ENCODE data around the gene GNB5.

GNB5 gene

GRCh38 chr15:52113708-52114107 is 77.5 kb downstream of the GNB5 start:
- TF ChIP-seq CTCF (IDR thresholded peaks at IDR 0.05), result no peak
- Histone ChIP-seq H3K36me3 (ENCODE audit: control insufficient read depth, insufficient read depth, low read length) (no peaks in the 10 kb centered on the region), H3K27me3 (ENCODE audit: control insufficient read depth, insufficient read depth, low read length) (no peaks in the 10 kb centered on the region)

GRCh38 chr15:52113235-52113634 is 78.0 kb downstream of the GNB5 start:
- Histone ChIP-seq H2AFZ (no peak overlapping the region), H3K4me1 (no peaks in the 10 kb centered on the region), H3K4me3 (ENCODE audit: low read depth, low read length) (no peak overlapping the region), H3K27me3 (ENCODE audit: control insufficient read depth, insufficient read depth, low read length) (no peaks in the 10 kb centered on the region), H3K9me3 (ENCODE audit: control insufficient read depth, low read length) (no peaks in the 10 kb centered on the region), H3K27ac (no peak overlapping the region), H3K36me3 (ENCODE audit: control insufficient read depth, insufficient read depth, low read length) (no peaks in the 10 kb centered on the region), H3K79me2 (no peaks in the 10 kb centered on the region), H3K4me2 (ENCODE audit: low read length) (no peak overlapping the region), H3K9ac (no peak overlapping the region)
- TF ChIP-seq CTCF (IDR thresholded peaks at IDR 0.05), result no peak

More at GRCh38 chr15:52113708-52114107, 77.5 kb downstream of the GNB5 start:
- Histone ChIP-seq H3K27ac (no peak overlapping the region), H3K4me3 (ENCODE audit: low read depth, low read length) (no peak overlapping the region), H3K79me2 (no peaks in the 10 kb centered on the region), H3K4me1 (no peaks in the 10 kb centered on the region), H3K9me3 (ENCODE audit: control insufficient read depth, low read length) (no peaks in the 10 kb centered on the region), H3K9ac (no peak overlapping the region), H2AFZ (no peak overlapping the region), H3K4me2 (ENCODE audit: low read length) (no peak overlapping the region)

GRCh38 chr15:52112203-52112750 is 78.9 kb downstream of the GNB5 start:
- Histone ChIP-seq H3K79me2 (no peaks in the 10 kb centered on the region), H3K9ac (no peak overlapping the region), H3K9me3 (ENCODE audit: control insufficient read depth, low read length) (no peaks in the 10 kb centered on the region), H3K4me2 (ENCODE audit: low read length) (peak overlapping the region; percentile 61), H3K4me1 (no peaks in the 10 kb centered on the region), H3K27me3 (ENCODE audit: control insufficient read depth, insufficient read depth, low read length) (no peaks in the 10 kb centered on the region), H3K4me3 (ENCODE audit: low read depth, low read length) (peak overlapping the region; percentile 31), H3K36me3 (ENCODE audit: control insufficient read depth, insufficient read depth, low read length) (no peaks in the 10 kb centered on the region), H3K27ac (no peak overlapping the region), H2AFZ (peak overlapping the region; percentile 62)
- TF ChIP-seq CTCF (IDR thresholded peaks at IDR 0.05), result no peak

GRCh38 chr15:52111517-52112202 is 79.5 kb downstream of the GNB5 start:
- Histone ChIP-seq H3K27ac (no peak overlapping the region), H3K9ac (no peak overlapping the region), H3K4me3 (ENCODE audit: low read depth, low read length) (no peak overlapping the region)

More at GRCh38 chr15:52111517-52112202, 79.5 kb downstream of the GNB5 start:
- no peaks in the 10 kb centered on the region for H3K27me3 ChIP-seq (ENCODE audit: control insufficient read depth, insufficient read depth, low read length)
- H3K9me3 ChIP-seq (ENCODE audit: control insufficient read depth, low read length), result no peaks in the 10 kb centered on the region
- no peaks in the 10 kb centered on the region for H3K4me1 ChIP-seq
- no peak for TF ChIP-seq CTCF (IDR thresholded peaks at IDR 0.05)
- H3K4me2 ChIP-seq (ENCODE audit: low read length), result peak overlapping the region; percentile 61
- peak overlapping the region; percentile 62 for H2AFZ ChIP-seq
- no peaks in the 10 kb centered on the region for H3K36me3 ChIP-seq (ENCODE audit: control insufficient read depth, insufficient read depth, low read length)
- H3K79me2 ChIP-seq, result no peaks in the 10 kb centered on the region
